ENCODE data around the gene RNU6-8. TPM values are rescaled to one million over a fixed set of nuclear protein-coding genes. Genes with fewer than 3 reads are reported as not detected.
A peak's percentile ranks its signal among the peaks of the same experiment; 100 is the strongest.

The RNU6-8 gene
- total RNA-seq, 1 experiment from 2014 or later: not detected

DNA sequence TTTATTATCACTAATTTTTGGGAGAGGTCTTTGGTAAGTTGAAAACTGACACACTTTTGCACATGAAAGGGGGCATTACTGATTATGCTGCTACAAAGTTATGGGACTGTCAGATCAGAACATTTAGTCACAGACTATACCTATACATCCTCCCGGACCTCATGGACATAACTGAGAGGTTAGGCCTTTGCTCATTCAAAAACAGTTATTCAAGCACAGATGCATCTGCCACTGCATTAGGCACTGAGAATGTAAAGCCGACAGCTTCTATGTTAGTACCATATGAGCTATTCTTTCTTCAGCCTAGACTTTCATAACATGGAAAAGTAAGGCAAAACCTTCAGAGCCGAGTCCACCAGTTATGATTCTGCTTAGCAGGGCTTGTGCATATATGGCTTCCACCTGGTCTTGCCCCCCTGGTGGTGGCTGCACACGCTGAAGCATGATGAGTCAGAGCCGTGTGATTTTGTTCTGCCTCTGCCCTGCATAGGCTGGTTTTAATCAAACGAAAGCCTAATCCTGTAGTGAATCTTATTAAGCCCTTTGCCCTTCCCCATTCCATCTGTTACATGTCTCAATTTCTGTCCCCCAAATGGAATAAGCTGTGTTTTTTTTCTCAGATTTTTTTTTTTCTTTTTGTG, 21.8 kb upstream of the RNU6-8 start:
- H3K36me3 Mint-ChIP-seq (ENCODE audit: insufficient read depth in 1 of 3, low read depth in 3 of 3): no peaks in the 10 kb centered on the region
- Histone ChIP-seq H3K23ac (ENCODE audit: insufficient read length, low read depth, low read length) (no peak overlapping the region), H3T11ph (ENCODE audit: low read length) (no peak overlapping the region), H2BK120ac (ENCODE audit: low read depth, low read length, poor library complexity, severe bottlenecking) (no peak overlapping the region), H4K8ac (replicated peaks; ENCODE audit: insufficient read length, low read depth, low read length) (no peak overlapping the region), H3K79me1 (ENCODE audit: insufficient read depth, low read depth, low read length, poor library complexity, severe bottlenecking) (no peaks in the 10 kb centered on the region), H3K4ac (ENCODE audit: low read depth, low read length) (no peak overlapping the region), H4K20me1 (ENCODE audit: control insufficient read depth, insufficient read depth, insufficient read length) (no peaks in the 10 kb centered on the region), H3K9ac (ENCODE audit: extremely low read depth, insufficient read length, low read length) (no peak overlapping the region), H2BK20ac (ENCODE audit: low read depth, low read length, poor library complexity, severe bottlenecking) (no peak overlapping the region), H4K5ac (ENCODE audit: insufficient read length, low read depth, low read length) (no peak overlapping the region), H4K91ac (ENCODE audit: insufficient read length, low read depth, low read length) (no peak overlapping the region), H3K79me2 (ENCODE audit: insufficient read depth, low read length) (no peaks in the 10 kb centered on the region), H3K9me3 (ENCODE audit: control insufficient read depth, low read depth, low read length) (no peaks in the 10 kb centered on the region), H2AK5ac (ENCODE audit: insufficient read length, low read length) (no peak overlapping the region), H2BK12ac (ENCODE audit: insufficient read length, low read depth, low read length) (no peak overlapping the region), H3K27ac (ENCODE audit: insufficient read length, low read depth, low read length) (no peak overlapping the region), H3K4me1 (ENCODE audit: insufficient read depth, low read length) (no peaks in the 10 kb centered on the region), H3K4me2 (ENCODE audit: insufficient read depth, insufficient read length, low read length) (no peak overlapping the region), H3K56ac (ENCODE audit: insufficient read length, low read depth, low read length) (no peak overlapping the region), H3K23me2 (ENCODE audit: insufficient read length, low read depth, low read length, poor library complexity, severe bottlenecking) (no peaks in the 10 kb centered on the region), H3K27me3 (ENCODE audit: insufficient read depth, low read length) (no peaks in the 10 kb centered on the region), H2AFZ (ENCODE audit: low read length) (no peak overlapping the region), H2BK15ac (ENCODE audit: low read depth, low read length) (no peak overlapping the region), H3K14ac (ENCODE audit: insufficient read depth, low read length) (no peak overlapping the region), H3K18ac (ENCODE audit: insufficient read length, low read depth, low read length) (no peak overlapping the region), H2BK5ac (ENCODE audit: insufficient read length, low read length) (no peak overlapping the region)
- WGBS (ENCODE audit: extremely low coverage, insufficient read length, low lambda C conversion rate): no CpG with 5 or more reads among the region's 6 CpGs
- TF ChIP-seq, protein P1, sequence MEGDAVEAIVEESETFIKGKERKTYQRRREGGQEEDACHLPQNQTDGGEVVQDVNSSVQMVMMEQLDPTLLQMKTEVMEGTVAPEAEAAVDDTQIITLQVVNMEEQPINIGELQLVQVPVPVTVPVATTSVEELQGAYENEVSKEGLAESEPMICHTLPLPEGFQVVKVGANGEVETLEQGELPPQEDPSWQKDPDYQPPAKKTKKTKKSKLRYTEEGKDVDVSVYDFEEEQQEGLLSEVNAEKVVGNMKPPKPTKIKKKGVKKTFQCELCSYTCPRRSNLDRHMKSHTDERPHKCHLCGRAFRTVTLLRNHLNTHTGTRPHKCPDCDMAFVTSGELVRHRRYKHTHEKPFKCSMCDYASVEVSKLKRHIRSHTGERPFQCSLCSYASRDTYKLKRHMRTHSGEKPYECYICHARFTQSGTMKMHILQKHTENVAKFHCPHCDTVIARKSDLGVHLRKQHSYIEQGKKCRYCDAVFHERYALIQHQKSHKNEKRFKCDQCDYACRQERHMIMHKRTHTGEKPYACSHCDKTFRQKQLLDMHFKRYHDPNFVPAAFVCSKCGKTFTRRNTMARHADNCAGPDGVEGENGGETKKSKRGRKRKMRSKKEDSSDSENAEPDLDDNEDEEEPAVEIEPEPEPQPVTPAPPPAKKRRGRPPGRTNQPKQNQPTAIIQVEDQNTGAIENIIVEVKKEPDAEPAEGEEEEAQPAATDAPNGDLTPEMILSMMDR (conservative IDR thresholded peaks at IDR 0.05): peak; percentile 35; the same call in 2 of the 3 replicates
- H3K4me3 Mint-ChIP-seq: no peak overlapping the region
- peak overlapping the region in 1 of 3 experiments; percentile 21; a peak in 1 of 7 replicates for H3K27ac Mint-ChIP-seq
- no peaks in the 10 kb centered on the region for H3K9me3 Mint-ChIP-seq
- H3K4me1 Mint-ChIP-seq: no peaks in the 10 kb centered on the region
- DNase-seq: no peak
- H3K27me3 Mint-ChIP-seq (ENCODE audit: low read depth): no peaks in the 10 kb centered on the region

Data from H9 (cell line).